ENCODE data around the gene RTN4.
A peak's percentile ranks its signal among the peaks of the same experiment; 100 is the strongest.

RTN4 gene

DNA sequence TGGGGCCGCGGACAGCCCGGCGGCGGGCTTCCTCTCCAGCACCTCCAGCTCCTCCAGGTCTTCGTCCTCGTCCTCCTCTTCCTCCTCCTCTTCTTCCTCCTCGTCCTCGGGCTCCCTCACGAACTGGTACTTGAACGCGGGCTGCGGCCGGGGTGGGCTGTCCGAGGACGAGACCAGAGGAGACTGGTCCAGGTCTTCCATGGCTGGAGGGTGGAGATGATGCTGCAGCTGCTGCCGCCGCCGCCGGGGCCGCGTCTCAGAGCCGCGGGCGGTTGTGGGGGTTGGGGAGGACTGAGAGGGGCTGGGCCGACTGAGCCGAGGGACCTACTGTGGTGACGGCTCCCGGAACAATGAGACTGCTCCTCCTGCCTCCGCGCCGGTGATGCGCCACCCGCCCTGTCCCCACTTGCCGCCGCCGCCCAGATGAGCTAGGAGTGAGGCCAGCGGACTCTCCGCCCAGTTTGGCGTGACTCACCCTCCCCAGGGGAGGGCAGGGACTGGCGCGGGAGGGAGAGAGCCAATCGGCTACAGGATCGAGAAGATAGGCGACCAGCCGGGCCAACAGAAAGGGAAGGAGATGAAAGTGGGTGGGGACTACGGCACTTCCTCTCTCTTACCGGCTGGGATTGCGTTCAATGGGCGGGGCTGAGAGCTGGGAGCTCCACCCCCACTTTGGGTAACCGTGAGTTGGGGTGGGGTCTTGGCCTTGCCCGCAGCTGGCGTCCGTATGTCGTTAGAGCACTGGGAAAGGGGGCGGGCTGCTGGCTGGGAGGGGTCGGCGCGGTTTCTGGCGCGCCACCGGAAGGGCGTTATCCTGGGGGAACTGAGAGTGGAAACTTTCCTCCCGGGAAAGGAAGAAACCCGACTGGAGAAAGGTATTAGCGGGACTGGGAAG lies at the start of gene RTN4:
Gene RTN4 (minus strand): TSS at position 352 of the 895 bp plus-strand sequence. CDS start 151 bp downstream, at position 201.
- TF ChIP-seq, protein P1, sequence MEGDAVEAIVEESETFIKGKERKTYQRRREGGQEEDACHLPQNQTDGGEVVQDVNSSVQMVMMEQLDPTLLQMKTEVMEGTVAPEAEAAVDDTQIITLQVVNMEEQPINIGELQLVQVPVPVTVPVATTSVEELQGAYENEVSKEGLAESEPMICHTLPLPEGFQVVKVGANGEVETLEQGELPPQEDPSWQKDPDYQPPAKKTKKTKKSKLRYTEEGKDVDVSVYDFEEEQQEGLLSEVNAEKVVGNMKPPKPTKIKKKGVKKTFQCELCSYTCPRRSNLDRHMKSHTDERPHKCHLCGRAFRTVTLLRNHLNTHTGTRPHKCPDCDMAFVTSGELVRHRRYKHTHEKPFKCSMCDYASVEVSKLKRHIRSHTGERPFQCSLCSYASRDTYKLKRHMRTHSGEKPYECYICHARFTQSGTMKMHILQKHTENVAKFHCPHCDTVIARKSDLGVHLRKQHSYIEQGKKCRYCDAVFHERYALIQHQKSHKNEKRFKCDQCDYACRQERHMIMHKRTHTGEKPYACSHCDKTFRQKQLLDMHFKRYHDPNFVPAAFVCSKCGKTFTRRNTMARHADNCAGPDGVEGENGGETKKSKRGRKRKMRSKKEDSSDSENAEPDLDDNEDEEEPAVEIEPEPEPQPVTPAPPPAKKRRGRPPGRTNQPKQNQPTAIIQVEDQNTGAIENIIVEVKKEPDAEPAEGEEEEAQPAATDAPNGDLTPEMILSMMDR (IDR thresholded peaks at IDR 0.05; ENCODE audit: extremely low read depth, insufficient read depth, missing control alignments), result peak; percentile 1
- in situ Hi-C loops (cut with MboI; ENCODE audit: low pct_unique_long_range_greater_than_20kb, low sequenced_read_pairs, unreplicated experiment), result no loop called here
- peak; percentile 96 for DNase-seq (ENCODE audit: low spot score)

GRCh38 chr2:55099493-55099877 lies 49.2 kb upstream of the RTN4 start:
- in situ Hi-C loops (cut with MboI; ENCODE audit: low pct_unique_long_range_greater_than_20kb, low sequenced_read_pairs, unreplicated experiment), result no loop called here
- TF ChIP-seq, protein P1 (IDR thresholded peaks at IDR 0.05; ENCODE audit: extremely low read depth, insufficient read depth, missing control alignments), result no peak
- DNase-seq (ENCODE audit: low spot score), result no peak

DNA sequence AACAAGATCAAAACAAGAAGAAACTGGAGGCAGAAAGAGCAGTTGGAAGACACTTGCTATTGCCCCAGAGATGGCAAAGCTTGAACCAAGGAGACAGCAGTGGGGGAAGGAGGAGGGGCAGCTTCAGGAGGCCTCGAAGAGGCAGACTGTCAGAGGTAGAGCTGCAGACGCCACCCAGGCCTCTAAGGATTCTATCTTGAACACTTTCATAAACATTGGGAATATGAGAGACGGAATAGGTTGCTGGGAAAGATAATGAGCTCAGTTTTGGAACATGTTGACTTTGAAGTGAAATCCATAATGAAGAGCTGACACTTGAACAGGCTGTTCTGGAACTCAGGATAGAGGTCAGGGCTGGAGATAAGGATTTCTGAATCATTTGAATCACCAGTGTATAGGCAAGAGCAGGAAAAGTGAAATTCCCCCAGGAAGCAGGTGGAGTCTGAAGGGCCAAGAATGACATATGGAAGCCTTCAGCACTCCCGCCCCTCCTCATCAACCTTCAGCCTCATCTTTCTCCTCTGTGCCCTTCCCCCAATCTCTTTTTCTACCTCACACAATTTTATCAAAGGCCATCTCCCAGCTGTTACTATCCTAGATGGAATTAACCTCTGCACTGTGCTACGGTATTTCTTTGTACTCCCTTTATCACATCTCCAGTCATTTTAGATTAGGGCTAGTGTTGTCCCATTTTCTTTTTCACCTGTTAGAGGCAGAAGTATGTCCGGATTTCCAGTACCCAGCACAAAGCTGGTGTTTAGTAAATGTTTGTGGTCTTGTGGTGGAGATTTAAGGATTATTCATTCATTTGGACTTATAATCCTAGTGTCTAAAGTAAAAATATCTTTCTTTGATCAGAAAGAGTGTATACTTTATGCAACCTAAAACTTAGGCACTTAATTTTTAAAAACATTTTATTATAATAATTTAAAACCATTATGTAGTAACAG lies 47.5 kb upstream of the RTN4 start:
- TF ChIP-seq, protein P1 (IDR thresholded peaks at IDR 0.05; ENCODE audit: extremely low read depth, insufficient read depth, missing control alignments), result no peak
- in situ Hi-C loops (cut with MboI; ENCODE audit: low pct_unique_long_range_greater_than_20kb, low sequenced_read_pairs, unreplicated experiment), result no loop called here
- DNase-seq (ENCODE audit: low spot score), result no peak

DNA sequence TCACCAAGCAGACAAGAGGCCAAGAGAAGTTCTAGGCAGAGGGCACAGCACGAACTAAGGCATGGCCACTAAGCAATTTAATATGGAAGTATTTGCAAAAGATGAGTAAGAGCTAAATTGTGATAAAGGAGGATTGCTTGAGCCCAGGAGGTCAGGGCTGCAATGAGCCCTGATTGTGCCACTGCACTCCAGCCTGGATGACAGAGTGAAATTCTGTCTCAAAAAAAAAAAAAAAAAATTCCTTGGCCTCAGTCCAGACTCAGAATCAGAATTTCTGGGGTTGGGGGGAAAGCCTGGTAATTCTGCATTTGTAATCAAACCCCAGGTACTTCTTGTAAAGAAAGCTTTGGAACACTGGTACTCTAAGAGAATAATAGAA lies 46.8 kb upstream of the RTN4 start:
- TF ChIP-seq, protein P1 (IDR thresholded peaks at IDR 0.05; ENCODE audit: extremely low read depth, insufficient read depth, missing control alignments), result no peak
- in situ Hi-C loops (cut with MboI; ENCODE audit: low pct_unique_long_range_greater_than_20kb, low sequenced_read_pairs, unreplicated experiment), result no loop called here
- no peak for DNase-seq (ENCODE audit: low spot score)

DNA sequence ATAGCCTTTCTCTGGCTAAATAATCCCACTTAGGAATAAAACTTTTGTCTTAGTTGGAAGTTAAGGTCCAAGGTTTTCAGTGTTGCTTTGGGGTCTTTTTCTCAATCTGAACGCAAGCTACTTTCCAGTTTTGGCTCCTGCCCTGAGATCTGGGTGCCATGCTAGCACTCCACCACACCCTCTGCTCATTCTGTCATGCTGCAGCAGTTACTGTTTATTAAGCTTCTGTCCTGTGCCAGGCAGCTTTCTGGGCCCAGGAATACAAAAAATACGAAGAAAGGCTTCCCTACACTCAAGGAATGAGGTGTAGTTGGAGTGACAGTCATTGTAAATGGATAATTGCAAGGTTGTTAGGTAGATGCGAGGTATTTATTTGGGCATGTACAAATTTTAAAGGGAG lies 46.3 kb upstream of the RTN4 start:
- in situ Hi-C loops (cut with MboI; ENCODE audit: low pct_unique_long_range_greater_than_20kb, low sequenced_read_pairs, unreplicated experiment), result no loop called here
- no peak for DNase-seq (ENCODE audit: low spot score)
- TF ChIP-seq, protein P1 (IDR thresholded peaks at IDR 0.05; ENCODE audit: extremely low read depth, insufficient read depth, missing control alignments), result no peak

GRCh38 chr2:55093381-55093780 lies 43.1 kb upstream of the RTN4 start:
- DNase-seq (ENCODE audit: low spot score), result no peak
- in situ Hi-C loops (cut with MboI; ENCODE audit: low pct_unique_long_range_greater_than_20kb, low sequenced_read_pairs, unreplicated experiment), result no loop called here
- TF ChIP-seq, protein P1 (IDR thresholded peaks at IDR 0.05; ENCODE audit: extremely low read depth, insufficient read depth, missing control alignments), result no peak

Measured in GM13977 (cell line).